Neural progenitor cell (in vitro differentiated cells): ENCODE data around the gene RELA.

Experiments used
- EZH2 ChIP-seq: fragments of 200-600 bp; sonication (generic); IDR thresholded peaks from 2 replicates; pipeline ENCODE4 v1.6.1; 2017; ENCODE audit warnings: antibody characterized with exemption, mild to moderate bottlenecking, moderate library complexity
- EZH2phosphoT487 ChIP-seq: fragments of 200-600 bp; sonication (generic); IDR thresholded peaks from 2 replicates; pipeline ENCODE4 v1.6.1; 2017; ENCODE audit warnings: antibody characterized with exemption
- TF ChIP-seq, protein P1 (sequence below): fragments of 200-600 bp; sonication (generic); IDR thresholded peaks from 2 replicates; pipeline ENCODE4 v1.5.1; 2017; ENCODE audit warnings: antibody characterized with exemption, mild to moderate bottlenecking

DNA sequence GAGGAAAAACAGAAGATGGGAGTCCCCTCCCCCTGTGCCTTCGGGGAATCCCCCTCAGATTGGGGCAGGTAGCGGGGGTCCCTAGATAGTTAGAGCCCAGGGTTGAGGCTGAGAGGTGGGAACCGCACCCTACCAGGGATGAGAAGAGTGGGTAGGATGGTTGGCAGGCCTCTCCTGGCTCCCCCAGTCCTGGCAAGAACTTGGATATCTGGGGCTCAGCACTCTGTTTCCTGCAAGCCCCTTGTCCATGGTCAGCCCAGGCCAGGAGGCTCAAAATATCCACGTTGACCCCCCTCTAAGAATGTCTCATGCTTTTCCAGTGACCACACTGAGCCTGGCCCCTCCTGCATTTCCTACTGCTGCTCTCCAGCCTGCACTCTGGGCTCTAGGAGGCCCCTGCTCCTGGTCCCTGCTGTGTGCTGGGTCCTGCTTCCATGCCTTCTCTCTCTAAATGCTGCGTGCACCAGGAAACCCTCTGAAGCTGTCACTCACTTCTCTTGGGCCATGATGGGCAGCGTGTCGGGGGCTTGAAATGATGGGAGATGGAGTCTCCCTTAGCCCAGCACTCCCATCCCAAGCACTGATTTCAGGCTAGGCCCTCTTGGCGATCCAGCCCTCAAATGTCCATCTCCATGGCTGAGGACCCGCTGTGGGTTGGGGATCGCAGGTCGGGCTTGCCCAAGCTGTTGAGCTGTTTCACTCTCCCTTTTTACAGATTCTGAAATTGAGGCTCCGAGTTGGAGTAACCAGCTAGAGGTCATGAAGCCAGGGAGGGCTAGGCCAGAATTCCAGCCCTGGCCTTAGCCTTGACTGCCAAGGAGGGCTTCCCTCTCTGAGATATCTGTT lies 50.7 kb downstream of the RELA start:
- TF ChIP-seq, protein P1, sequence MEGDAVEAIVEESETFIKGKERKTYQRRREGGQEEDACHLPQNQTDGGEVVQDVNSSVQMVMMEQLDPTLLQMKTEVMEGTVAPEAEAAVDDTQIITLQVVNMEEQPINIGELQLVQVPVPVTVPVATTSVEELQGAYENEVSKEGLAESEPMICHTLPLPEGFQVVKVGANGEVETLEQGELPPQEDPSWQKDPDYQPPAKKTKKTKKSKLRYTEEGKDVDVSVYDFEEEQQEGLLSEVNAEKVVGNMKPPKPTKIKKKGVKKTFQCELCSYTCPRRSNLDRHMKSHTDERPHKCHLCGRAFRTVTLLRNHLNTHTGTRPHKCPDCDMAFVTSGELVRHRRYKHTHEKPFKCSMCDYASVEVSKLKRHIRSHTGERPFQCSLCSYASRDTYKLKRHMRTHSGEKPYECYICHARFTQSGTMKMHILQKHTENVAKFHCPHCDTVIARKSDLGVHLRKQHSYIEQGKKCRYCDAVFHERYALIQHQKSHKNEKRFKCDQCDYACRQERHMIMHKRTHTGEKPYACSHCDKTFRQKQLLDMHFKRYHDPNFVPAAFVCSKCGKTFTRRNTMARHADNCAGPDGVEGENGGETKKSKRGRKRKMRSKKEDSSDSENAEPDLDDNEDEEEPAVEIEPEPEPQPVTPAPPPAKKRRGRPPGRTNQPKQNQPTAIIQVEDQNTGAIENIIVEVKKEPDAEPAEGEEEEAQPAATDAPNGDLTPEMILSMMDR = no peak
- TF ChIP-seq EZH2 = no peak
- no peak for TF ChIP-seq EZH2phosphoT487
